Measurements from ENCODE around the gene TTLL11. TPM values are rescaled to one million over a fixed set of nuclear protein-coding genes. Genes with fewer than 3 reads are reported as not detected.
"Not testable (repeated sequence)": the region's sequence is repeated elsewhere in the genome, so short reads cannot be mapped to it uniquely, and the experiment has no call there.

The TTLL11 gene
- total and polyA plus RNA-seq, 2 experiments from 2014 or later: 0.57 to 1.4 TPM

DNA sequence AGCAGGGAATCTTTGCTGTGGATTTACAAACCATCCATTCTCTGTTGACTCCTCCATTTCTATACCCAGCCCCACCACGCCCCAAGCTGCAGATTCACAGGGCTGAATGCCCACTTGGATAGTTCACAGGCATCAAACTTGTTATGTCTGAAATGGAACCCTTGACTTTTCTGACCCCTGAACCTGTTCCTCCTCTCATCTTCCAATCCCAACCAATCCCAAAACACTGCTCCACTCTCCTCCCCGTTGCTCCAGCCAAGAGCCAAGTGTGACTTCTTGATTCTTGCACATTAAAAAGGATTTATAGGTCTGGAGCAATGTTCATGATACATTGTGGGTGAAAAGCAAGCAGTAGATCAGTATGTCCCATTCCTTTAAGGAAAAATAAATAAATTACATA lies 296.0 kb downstream of the TTLL11 start:
- H3K27me3 Mint-ChIP-seq (ENCODE audit: insufficient read depth, low read depth, poor library complexity): no peaks in the 10 kb centered on the region
- Histone ChIP-seq H3K79me2 (replicated peaks; ENCODE audit: insufficient read depth) (no peaks in the 10 kb centered on the region), H3K27ac (ENCODE audit: low read depth) (peak overlapping the region; percentile 63; the same call in 1 of the 2 replicates), H3K27me3 (ENCODE audit: insufficient read depth) (no peaks in the 10 kb centered on the region), H3K9me2 (ENCODE audit: insufficient read depth) (no peaks in the 10 kb centered on the region), H4K20me1 (replicated peaks; ENCODE audit: insufficient read depth) (no peaks in the 10 kb centered on the region), H3K36me3 (ENCODE audit: insufficient read depth) (no peaks in the 10 kb centered on the region), H3K4me2 (no peak overlapping the region; the same call in 1 of the 2 replicates), H2AFZ (peak overlapping the region; percentile 24; the same call in 1 of the 2 replicates), H3K4me1 (ENCODE audit: insufficient read depth) (peaks cover 23% of the 10 kb centered on the region), H3F3A (replicated peaks; ENCODE audit: low read depth) (no peaks in the 10 kb centered on the region), H3K4me3 (no peak overlapping the region)
- H3K9me3 Mint-ChIP-seq: no peaks in the 10 kb centered on the region; the same call in 2 of the 3 replicates
- H3K4me3 Mint-ChIP-seq: no peak overlapping the region
- H3K27ac Mint-ChIP-seq: no peak overlapping the region
- no peaks in the 10 kb centered on the region for H3K36me3 Mint-ChIP-seq (ENCODE audit: low read depth)
- no peak for TF ChIP-seq EZH2 (IDR thresholded peaks at IDR 0.05; ENCODE audit: low read depth, unreplicated experiment)
- TF ChIP-seq REST (IDR thresholded peaks at IDR 0.05; ENCODE audit: unreplicated experiment): no peak
- no peak for TF ChIP-seq STAT1 (IDR thresholded peaks at IDR 0.05; ENCODE audit: unreplicated experiment)
- TF ChIP-seq, protein P1, sequence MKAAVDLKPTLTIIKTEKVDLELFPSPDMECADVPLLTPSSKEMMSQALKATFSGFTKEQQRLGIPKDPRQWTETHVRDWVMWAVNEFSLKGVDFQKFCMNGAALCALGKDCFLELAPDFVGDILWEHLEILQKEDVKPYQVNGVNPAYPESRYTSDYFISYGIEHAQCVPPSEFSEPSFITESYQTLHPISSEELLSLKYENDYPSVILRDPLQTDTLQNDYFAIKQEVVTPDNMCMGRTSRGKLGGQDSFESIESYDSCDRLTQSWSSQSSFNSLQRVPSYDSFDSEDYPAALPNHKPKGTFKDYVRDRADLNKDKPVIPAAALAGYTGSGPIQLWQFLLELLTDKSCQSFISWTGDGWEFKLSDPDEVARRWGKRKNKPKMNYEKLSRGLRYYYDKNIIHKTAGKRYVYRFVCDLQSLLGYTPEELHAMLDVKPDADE (IDR thresholded peaks at IDR 0.05): no peak
- TF ChIP-seq JUNB (IDR thresholded peaks at IDR 0.05; ENCODE audit: unreplicated experiment): no peak
- TF ChIP-seq, protein P2, sequence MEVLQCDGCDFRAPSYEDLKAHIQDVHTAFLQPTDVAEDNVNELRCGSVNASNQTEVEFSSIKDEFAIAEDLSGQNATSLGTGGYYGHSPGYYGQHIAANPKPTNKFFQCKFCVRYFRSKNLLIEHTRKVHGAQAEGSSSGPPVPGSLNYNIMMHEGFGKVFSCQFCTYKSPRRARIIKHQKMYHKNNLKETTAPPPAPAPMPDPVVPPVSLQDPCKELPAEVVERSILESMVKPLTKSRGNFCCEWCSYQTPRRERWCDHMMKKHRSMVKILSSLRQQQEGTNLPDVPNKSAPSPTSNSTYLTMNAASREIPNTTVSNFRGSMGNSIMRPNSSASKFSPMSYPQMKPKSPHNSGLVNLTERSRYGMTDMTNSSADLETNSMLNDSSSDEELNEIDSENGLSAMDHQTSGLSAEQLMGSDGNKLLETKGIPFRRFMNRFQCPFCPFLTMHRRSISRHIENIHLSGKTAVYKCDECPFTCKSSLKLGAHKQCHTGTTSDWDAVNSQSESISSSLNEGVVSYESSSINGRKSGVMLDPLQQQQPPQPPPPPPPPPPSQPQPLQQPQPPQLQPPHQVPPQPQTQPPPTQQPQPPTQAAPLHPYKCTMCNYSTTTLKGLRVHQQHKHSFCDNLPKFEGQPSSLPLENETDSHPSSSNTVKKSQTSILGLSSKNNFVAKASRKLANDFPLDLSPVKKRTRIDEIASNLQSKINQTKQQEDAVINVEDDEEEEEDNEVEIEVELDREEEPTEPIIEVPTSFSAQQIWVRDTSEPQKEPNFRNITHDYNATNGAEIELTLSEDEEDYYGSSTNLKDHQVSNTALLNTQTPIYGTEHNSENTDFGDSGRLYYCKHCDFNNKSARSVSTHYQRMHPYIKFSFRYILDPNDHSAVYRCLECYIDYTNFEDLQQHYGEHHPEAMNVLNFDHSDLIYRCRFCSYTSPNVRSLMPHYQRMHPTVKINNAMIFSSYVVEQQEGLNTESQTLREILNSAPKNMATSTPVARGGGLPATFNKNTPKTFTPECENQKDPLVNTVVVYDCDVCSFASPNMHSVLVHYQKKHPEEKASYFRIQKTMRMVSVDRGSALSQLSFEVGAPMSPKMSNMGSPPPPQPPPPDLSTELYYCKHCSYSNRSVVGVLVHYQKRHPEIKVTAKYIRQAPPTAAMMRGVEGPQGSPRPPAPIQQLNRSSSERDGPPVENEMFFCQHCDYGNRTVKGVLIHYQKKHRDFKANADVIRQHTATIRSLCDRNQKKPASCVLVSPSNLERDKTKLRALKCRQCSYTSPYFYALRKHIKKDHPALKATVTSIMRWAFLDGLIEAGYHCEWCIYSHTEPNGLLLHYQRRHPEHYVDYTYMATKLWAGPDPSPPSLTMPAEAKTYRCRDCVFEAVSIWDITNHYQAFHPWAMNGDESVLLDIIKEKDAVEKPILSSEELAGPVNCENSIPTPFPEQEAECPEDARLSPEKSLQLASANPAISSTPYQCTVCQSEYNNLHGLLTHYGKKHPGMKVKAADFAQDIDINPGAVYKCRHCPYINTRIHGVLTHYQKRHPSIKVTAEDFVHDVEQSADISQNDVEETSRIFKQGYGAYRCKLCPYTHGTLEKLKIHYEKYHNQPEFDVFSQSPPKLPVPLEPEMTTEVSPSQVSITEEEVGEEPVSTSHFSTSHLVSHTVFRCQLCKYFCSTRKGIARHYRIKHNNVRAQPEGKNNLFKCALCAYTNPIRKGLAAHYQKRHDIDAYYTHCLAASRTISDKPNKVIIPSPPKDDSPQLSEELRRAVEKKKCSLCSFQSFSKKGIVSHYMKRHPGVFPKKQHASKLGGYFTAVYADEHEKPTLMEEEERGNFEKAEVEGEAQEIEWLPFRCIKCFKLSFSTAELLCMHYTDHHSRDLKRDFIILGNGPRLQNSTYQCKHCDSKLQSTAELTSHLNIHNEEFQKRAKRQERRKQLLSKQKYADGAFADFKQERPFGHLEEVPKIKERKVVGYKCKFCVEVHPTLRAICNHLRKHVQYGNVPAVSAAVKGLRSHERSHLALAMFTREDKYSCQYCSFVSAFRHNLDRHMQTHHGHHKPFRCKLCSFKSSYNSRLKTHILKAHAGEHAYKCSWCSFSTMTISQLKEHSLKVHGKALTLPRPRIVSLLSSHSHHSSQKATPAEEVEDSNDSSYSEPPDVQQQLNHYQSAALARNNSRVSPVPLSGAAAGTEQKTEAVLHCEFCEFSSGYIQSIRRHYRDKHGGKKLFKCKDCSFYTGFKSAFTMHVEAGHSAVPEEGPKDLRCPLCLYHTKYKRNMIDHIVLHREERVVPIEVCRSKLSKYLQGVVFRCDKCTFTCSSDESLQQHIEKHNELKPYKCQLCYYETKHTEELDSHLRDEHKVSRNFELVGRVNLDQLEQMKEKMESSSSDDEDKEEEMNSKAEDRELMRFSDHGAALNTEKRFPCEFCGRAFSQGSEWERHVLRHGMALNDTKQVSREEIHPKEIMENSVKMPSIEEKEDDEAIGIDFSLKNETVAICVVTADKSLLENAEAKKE (CRISPR knock-in tag; IDR thresholded peaks at IDR 0.05): no peak
- TF ChIP-seq EZH2phosphoT487 (IDR thresholded peaks at IDR 0.05; ENCODE audit: unreplicated experiment): no peak
- TF ChIP-seq ZNF331 (CRISPR knock-in tag; IDR thresholded peaks at IDR 0.05; ENCODE audit: low read depth): no peak
- H3K4me1 Mint-ChIP-seq: peaks cover 18% of the 10 kb centered on the region
- DNase-seq (ENCODE audit: low spot score) (no peak), ATAC-seq (no peak)

- H3K27me3 Mint-ChIP-seq (ENCODE audit: insufficient read depth, low read depth, poor library complexity); H3K79me2 ChIP-seq (replicated peaks; ENCODE audit: insufficient read depth); H3K27ac Mint-ChIP-seq; H3K9me2 ChIP-seq (ENCODE audit: insufficient read depth); H2AFZ ChIP-seq; H3K27ac ChIP-seq (ENCODE audit: low read depth); H3K4me3 Mint-ChIP-seq; H3K4me3 ChIP-seq; H4K20me1 ChIP-seq (replicated peaks; ENCODE audit: insufficient read depth); ATAC-seq; H3K27me3 ChIP-seq (ENCODE audit: insufficient read depth); H3K36me3 Mint-ChIP-seq (ENCODE audit: low read depth); DNase-seq (ENCODE audit: low spot score); H3F3A ChIP-seq (replicated peaks; ENCODE audit: low read depth); H3K36me3 ChIP-seq (ENCODE audit: insufficient read depth); H3K4me2 ChIP-seq: not testable (repeated sequence)
- H3K4me1 Mint-ChIP-seq: peaks cover 22% of the 10 kb centered on the region
- H3K9me3 Mint-ChIP-seq: peaks cover 11% of the 10 kb centered on the region; the same call in 2 of the 3 replicates
- H3K4me1 ChIP-seq (ENCODE audit: insufficient read depth): peaks cover 23% of the 10 kb centered on the region
These were observed 298.8 kb downstream of the TTLL11 start for GRCh38 chr9:121794334-121794733.
